ENCODE data around the gene LCTL.

The LCTL gene

GRCh38 chr15:66598095-66598815 lies 32.5 kb upstream of the LCTL start:
- TF ChIP-seq, protein P1, sequence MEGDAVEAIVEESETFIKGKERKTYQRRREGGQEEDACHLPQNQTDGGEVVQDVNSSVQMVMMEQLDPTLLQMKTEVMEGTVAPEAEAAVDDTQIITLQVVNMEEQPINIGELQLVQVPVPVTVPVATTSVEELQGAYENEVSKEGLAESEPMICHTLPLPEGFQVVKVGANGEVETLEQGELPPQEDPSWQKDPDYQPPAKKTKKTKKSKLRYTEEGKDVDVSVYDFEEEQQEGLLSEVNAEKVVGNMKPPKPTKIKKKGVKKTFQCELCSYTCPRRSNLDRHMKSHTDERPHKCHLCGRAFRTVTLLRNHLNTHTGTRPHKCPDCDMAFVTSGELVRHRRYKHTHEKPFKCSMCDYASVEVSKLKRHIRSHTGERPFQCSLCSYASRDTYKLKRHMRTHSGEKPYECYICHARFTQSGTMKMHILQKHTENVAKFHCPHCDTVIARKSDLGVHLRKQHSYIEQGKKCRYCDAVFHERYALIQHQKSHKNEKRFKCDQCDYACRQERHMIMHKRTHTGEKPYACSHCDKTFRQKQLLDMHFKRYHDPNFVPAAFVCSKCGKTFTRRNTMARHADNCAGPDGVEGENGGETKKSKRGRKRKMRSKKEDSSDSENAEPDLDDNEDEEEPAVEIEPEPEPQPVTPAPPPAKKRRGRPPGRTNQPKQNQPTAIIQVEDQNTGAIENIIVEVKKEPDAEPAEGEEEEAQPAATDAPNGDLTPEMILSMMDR (IDR thresholded peaks at IDR 0.05; ENCODE audit: borderline replicate concordance, control extremely low read depth, extremely low read depth, insufficient read depth, missing control alignments), result no peak
- no peak for DNase-seq (ENCODE audit: low spot score)
- in situ Hi-C loops (cut with MboI; ENCODE audit: low sequenced_read_pairs, unreplicated experiment), result no loop called here

GRCh38 chr15:66595931-66596545 lies 30.2 kb upstream of the LCTL start:
- in situ Hi-C loops (cut with MboI; ENCODE audit: low sequenced_read_pairs, unreplicated experiment), result no loop called here
- DNase-seq (ENCODE audit: low spot score), result no peak
- TF ChIP-seq, protein P1 (IDR thresholded peaks at IDR 0.05; ENCODE audit: borderline replicate concordance, control extremely low read depth, extremely low read depth, insufficient read depth, missing control alignments), result peak; percentile 8

DNA sequence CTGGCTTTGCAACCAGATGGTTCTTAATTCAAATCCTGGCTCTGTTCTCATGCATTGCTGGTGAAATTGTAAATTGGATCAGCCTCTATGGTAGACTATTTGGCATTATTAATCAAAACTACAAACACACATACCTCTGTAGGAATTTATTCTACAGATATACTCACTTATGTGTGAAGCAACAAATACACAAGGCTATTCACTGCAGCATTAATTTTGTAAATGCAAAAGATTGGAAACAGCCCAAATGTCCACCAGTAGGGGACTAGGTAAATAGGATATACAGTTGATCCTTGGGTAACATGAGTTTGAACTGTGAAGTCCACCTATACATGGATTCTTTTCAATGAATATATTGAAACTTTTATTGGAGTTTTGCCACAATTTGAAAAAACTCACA lies 29.5 kb upstream of the LCTL start:
- TF ChIP-seq, protein P1 (IDR thresholded peaks at IDR 0.05; ENCODE audit: borderline replicate concordance, control extremely low read depth, extremely low read depth, insufficient read depth, missing control alignments), result no peak
- in situ Hi-C loops (cut with MboI; ENCODE audit: low sequenced_read_pairs, unreplicated experiment), result no loop called here
- DNase-seq (ENCODE audit: low spot score), result no peak

GRCh38 chr15:66594836-66595235 lies 29.0 kb upstream of the LCTL start:
- TF ChIP-seq, protein P1 (IDR thresholded peaks at IDR 0.05; ENCODE audit: borderline replicate concordance, control extremely low read depth, extremely low read depth, insufficient read depth, missing control alignments), result no peak
- in situ Hi-C loops (cut with MboI; ENCODE audit: low sequenced_read_pairs, unreplicated experiment), result no loop called here
- DNase-seq (ENCODE audit: low spot score), result no peak

DNA sequence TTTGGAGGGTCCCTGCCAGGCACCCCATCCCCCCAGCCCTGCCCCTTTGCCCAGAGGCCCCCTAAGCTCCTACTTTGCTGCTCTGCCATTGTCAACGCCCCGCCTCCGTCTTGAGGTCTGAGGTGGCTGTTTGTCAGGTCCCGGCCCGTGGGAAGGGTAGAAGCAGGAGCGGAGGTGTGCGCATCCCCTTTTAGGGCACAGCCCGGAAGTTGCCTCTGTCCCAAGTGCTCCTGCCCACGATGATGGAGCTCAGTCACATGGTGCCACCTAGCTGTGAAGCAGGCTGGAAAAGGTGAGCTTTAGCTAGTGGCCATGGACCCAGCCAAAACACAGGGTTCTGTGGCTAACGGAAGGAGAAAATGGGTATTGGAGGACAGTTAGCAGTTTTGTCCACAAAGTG lies 28.5 kb upstream of the LCTL start:
- DNase-seq (ENCODE audit: low spot score), result no peak
- in situ Hi-C loops (cut with MboI; ENCODE audit: low sequenced_read_pairs, unreplicated experiment), result no loop called here
- TF ChIP-seq, protein P1 (IDR thresholded peaks at IDR 0.05; ENCODE audit: borderline replicate concordance, control extremely low read depth, extremely low read depth, insufficient read depth, missing control alignments), result no peak

GRCh38 chr15:66593219-66593780 lies 27.5 kb upstream of the LCTL start:
- TF ChIP-seq, protein P1 (IDR thresholded peaks at IDR 0.05; ENCODE audit: borderline replicate concordance, control extremely low read depth, extremely low read depth, insufficient read depth, missing control alignments), result no peak
- DNase-seq (ENCODE audit: low spot score), result no peak
- in situ Hi-C loops (cut with MboI; ENCODE audit: low sequenced_read_pairs, unreplicated experiment), result no loop called here

All from GM13976 (cell line).